ENCODE measurements around the gene SCT.

SCT gene

GRCh38 chr11:595400-595799 lies 31.6 kb downstream of the SCT start:
- Histone ChIP-seq H4K91ac (ENCODE audit: low read length) (no peak overlapping the region), H2BK12ac (ENCODE audit: low read length in 2 of 2) (no peak overlapping the region), H3K18ac (ENCODE audit: low read depth in 1 of 2, low read length in 2 of 2) (no peak overlapping the region), H3K4me1 (ENCODE audit: control insufficient read depth, insufficient read depth, low read depth, low read length) (peaks cover 5% of the 10 kb centered on the region), H2AK5ac (ENCODE audit: low read length, severe bottlenecking) (no peak overlapping the region), H3K27me3 (ENCODE audit: control insufficient read depth in 1 of 2, insufficient read depth in 1 of 2, low read length in 2 of 2) (no peaks in the 10 kb centered on the region), H3K36me3 (ENCODE audit: control insufficient read depth in 1 of 2, insufficient read depth in 2 of 2, low read depth in 1 of 2, low read length in 2 of 2) (peaks cover 86 to 88% of the 10 kb centered on the region in 2 experiments), H3K4me2 (ENCODE audit: low read length, poor library complexity, severe bottlenecking) (no peak overlapping the region), H3K27ac (ENCODE audit: low read length, poor library complexity, severe bottlenecking) (no peak overlapping the region), H2BK120ac (ENCODE audit: low read depth, low read length) (no peak overlapping the region), H2BK5ac (ENCODE audit: low read depth, low read length, poor library complexity, severe bottlenecking) (no peak overlapping the region), H3K9ac (ENCODE audit: low read length) (no peak overlapping the region), H4K8ac (ENCODE audit: low read length) (no peak overlapping the region), H3K4ac (ENCODE audit: low read depth in 1 of 2, low read length in 2 of 2) (no peak overlapping the region), H3K14ac (ENCODE audit: low read length in 2 of 2) (no peak overlapping the region), H2BK15ac (ENCODE audit: low read depth, poor library complexity, severe bottlenecking) (no peak overlapping the region), H3K79me1 (replicated peaks; ENCODE audit: low read length, poor library complexity, severe bottlenecking) (peaks cover 57% of the 10 kb centered on the region), H3K4me3 (ENCODE audit: insufficient read depth in 1 of 2, low read depth in 1 of 2, low read length in 2 of 2) (no peak overlapping the region), H3K9me3 (ENCODE audit: control insufficient read depth, low read length) (no peaks in the 10 kb centered on the region), H3K23ac (ENCODE audit: low read length in 2 of 2) (no peak overlapping the region), H2AFZ (ENCODE audit: low read depth, low read length) (no peak overlapping the region)
- WGBS = 94% methylated on average over 10 of the region's 10 CpGs
- DNase-seq = no peak

GRCh38 chr11:593347-593746 lies 33.6 kb downstream of the SCT start:
- 94% methylated on average over 21 of the region's 21 CpGs for WGBS

GRCh38 chr11:592918-593317 lies 34.1 kb downstream of the SCT start:
- Histone ChIP-seq H2AFZ (ENCODE audit: low read depth, low read length) (no peak overlapping the region), H3K4me3 (ENCODE audit: insufficient read depth in 1 of 2, low read depth in 1 of 2, low read length in 2 of 2) (no peak overlapping the region)
- WGBS = 98% methylated on average over 8 of the region's 10 CpGs

More at GRCh38 chr11:593347-593746, 33.6 kb downstream of the SCT start:
- H4K91ac ChIP-seq (ENCODE audit: low read length) = no peak overlapping the region
- no peak overlapping the region for H3K4me3 ChIP-seq (ENCODE audit: insufficient read depth in 1 of 2, low read depth in 1 of 2, low read length in 2 of 2)
- H3K9me3 ChIP-seq (ENCODE audit: control insufficient read depth, low read length) = no peaks in the 10 kb centered on the region
- no peak overlapping the region for H3K27ac ChIP-seq (ENCODE audit: low read length, poor library complexity, severe bottlenecking)
- no peak overlapping the region for H3K4ac ChIP-seq (ENCODE audit: low read depth in 1 of 2, low read length in 2 of 2)
- peaks cover 5% of the 10 kb centered on the region for H3K4me1 ChIP-seq (ENCODE audit: control insufficient read depth, insufficient read depth, low read depth, low read length)
- H3K18ac ChIP-seq (ENCODE audit: low read depth in 1 of 2, low read length in 2 of 2) = no peak overlapping the region
- peaks cover 84 to 89% of the 10 kb centered on the region in 2 experiments for H3K36me3 ChIP-seq (ENCODE audit: control insufficient read depth in 1 of 2, insufficient read depth in 2 of 2, low read depth in 1 of 2, low read length in 2 of 2)
- H3K23ac ChIP-seq (ENCODE audit: low read length in 2 of 2) = no peak overlapping the region
- no peak overlapping the region for H2BK15ac ChIP-seq (ENCODE audit: low read depth, poor library complexity, severe bottlenecking)
- H2BK120ac ChIP-seq (ENCODE audit: low read depth, low read length) = no peak overlapping the region
- DNase-seq = no peak
- no peak overlapping the region for H2AK5ac ChIP-seq (ENCODE audit: low read length, severe bottlenecking)
- no peak overlapping the region for H3K14ac ChIP-seq (ENCODE audit: low read length in 2 of 2)
- no peak overlapping the region for H2AFZ ChIP-seq (ENCODE audit: low read depth, low read length)
- H3K79me1 ChIP-seq (replicated peaks; ENCODE audit: low read length, poor library complexity, severe bottlenecking) = peaks cover 49% of the 10 kb centered on the region
- no peak overlapping the region for H4K8ac ChIP-seq (ENCODE audit: low read length)
- no peak overlapping the region for H3K4me2 ChIP-seq (ENCODE audit: low read length, poor library complexity, severe bottlenecking)
- H3K9ac ChIP-seq (ENCODE audit: low read length) = no peak overlapping the region
- H2BK12ac ChIP-seq (ENCODE audit: low read length in 2 of 2) = no peak overlapping the region
- no peak overlapping the region for H2BK5ac ChIP-seq (ENCODE audit: low read depth, low read length, poor library complexity, severe bottlenecking)
- H3K27me3 ChIP-seq (ENCODE audit: control insufficient read depth in 1 of 2, insufficient read depth in 1 of 2, low read length in 2 of 2) = no peaks in the 10 kb centered on the region

GRCh38 chr11:592501-592900 lies 34.5 kb downstream of the SCT start:
- Histone ChIP-seq H3K9me3 (ENCODE audit: control insufficient read depth, low read length) (no peaks in the 10 kb centered on the region), H3K18ac (ENCODE audit: low read depth in 1 of 2, low read length in 2 of 2) (no peak overlapping the region), H3K4me3 (ENCODE audit: insufficient read depth in 1 of 2, low read depth in 1 of 2, low read length in 2 of 2) (no peak overlapping the region), H3K14ac (ENCODE audit: low read length in 2 of 2) (no peak overlapping the region), H2BK120ac (ENCODE audit: low read depth, low read length) (no peak overlapping the region), H3K36me3 (ENCODE audit: control insufficient read depth in 1 of 2, insufficient read depth in 2 of 2, low read depth in 1 of 2, low read length in 2 of 2) (peaks cover 77 to 89% of the 10 kb centered on the region in 2 experiments), H3K4me2 (ENCODE audit: low read length, poor library complexity, severe bottlenecking) (no peak overlapping the region), H2AK5ac (ENCODE audit: low read length, severe bottlenecking) (no peak overlapping the region), H2BK5ac (ENCODE audit: low read depth, low read length, poor library complexity, severe bottlenecking) (no peak overlapping the region), H2AFZ (ENCODE audit: low read depth, low read length) (no peak overlapping the region), H4K91ac (ENCODE audit: low read length) (no peak overlapping the region), H3K79me1 (replicated peaks; ENCODE audit: low read length, poor library complexity, severe bottlenecking) (peaks cover 43% of the 10 kb centered on the region), H3K27me3 (ENCODE audit: control insufficient read depth in 1 of 2, insufficient read depth in 1 of 2, low read length in 2 of 2) (no peaks in the 10 kb centered on the region), H4K8ac (ENCODE audit: low read length) (no peak overlapping the region), H3K4ac (ENCODE audit: low read depth in 1 of 2, low read length in 2 of 2) (no peak overlapping the region), H2BK15ac (ENCODE audit: low read depth, poor library complexity, severe bottlenecking) (no peak overlapping the region), H3K27ac (ENCODE audit: low read length, poor library complexity, severe bottlenecking) (no peak overlapping the region), H3K4me1 (ENCODE audit: control insufficient read depth, insufficient read depth, low read depth, low read length) (peaks cover 10% of the 10 kb centered on the region), H3K23ac (ENCODE audit: low read length in 2 of 2) (no peak overlapping the region), H2BK12ac (ENCODE audit: low read length in 2 of 2) (no peak overlapping the region), H3K9ac (ENCODE audit: low read length) (no peak overlapping the region)
- DNase-seq = no peak
- 96% methylated on average over 22 of the region's 22 CpGs for WGBS

More at GRCh38 chr11:592918-593317, 34.1 kb downstream of the SCT start:
- no peak overlapping the region for H4K8ac ChIP-seq (ENCODE audit: low read length)
- no peak overlapping the region for H3K9ac ChIP-seq (ENCODE audit: low read length)
- H2BK120ac ChIP-seq (ENCODE audit: low read depth, low read length) = no peak overlapping the region
- no peak for DNase-seq
- H3K14ac ChIP-seq (ENCODE audit: low read length in 2 of 2) = no peak overlapping the region
- H2AK5ac ChIP-seq (ENCODE audit: low read length, severe bottlenecking) = no peak overlapping the region
- no peak overlapping the region for H3K18ac ChIP-seq (ENCODE audit: low read depth in 1 of 2, low read length in 2 of 2)
- peaks cover 79 to 88% of the 10 kb centered on the region in 2 experiments for H3K36me3 ChIP-seq (ENCODE audit: control insufficient read depth in 1 of 2, insufficient read depth in 2 of 2, low read depth in 1 of 2, low read length in 2 of 2)
- H3K4ac ChIP-seq (ENCODE audit: low read depth in 1 of 2, low read length in 2 of 2) = no peak overlapping the region
- no peak overlapping the region for H2BK12ac ChIP-seq (ENCODE audit: low read length in 2 of 2)
- peaks cover 7% of the 10 kb centered on the region for H3K4me1 ChIP-seq (ENCODE audit: control insufficient read depth, insufficient read depth, low read depth, low read length)
- no peaks in the 10 kb centered on the region for H3K27me3 ChIP-seq (ENCODE audit: control insufficient read depth in 1 of 2, insufficient read depth in 1 of 2, low read length in 2 of 2)
- peaks cover 46% of the 10 kb centered on the region for H3K79me1 ChIP-seq (replicated peaks; ENCODE audit: low read length, poor library complexity, severe bottlenecking)
- H3K27ac ChIP-seq (ENCODE audit: low read length, poor library complexity, severe bottlenecking) = no peak overlapping the region
- no peaks in the 10 kb centered on the region for H3K9me3 ChIP-seq (ENCODE audit: control insufficient read depth, low read length)
- no peak overlapping the region for H4K91ac ChIP-seq (ENCODE audit: low read length)
- no peak overlapping the region for H2BK15ac ChIP-seq (ENCODE audit: low read depth, poor library complexity, severe bottlenecking)
- H3K23ac ChIP-seq (ENCODE audit: low read length in 2 of 2) = no peak overlapping the region
- no peak overlapping the region for H3K4me2 ChIP-seq (ENCODE audit: low read length, poor library complexity, severe bottlenecking)
- H2BK5ac ChIP-seq (ENCODE audit: low read depth, low read length, poor library complexity, severe bottlenecking) = no peak overlapping the region
